ENCODE results near the gene ANGPTL7.

Gene ANGPTL7

DNA sequence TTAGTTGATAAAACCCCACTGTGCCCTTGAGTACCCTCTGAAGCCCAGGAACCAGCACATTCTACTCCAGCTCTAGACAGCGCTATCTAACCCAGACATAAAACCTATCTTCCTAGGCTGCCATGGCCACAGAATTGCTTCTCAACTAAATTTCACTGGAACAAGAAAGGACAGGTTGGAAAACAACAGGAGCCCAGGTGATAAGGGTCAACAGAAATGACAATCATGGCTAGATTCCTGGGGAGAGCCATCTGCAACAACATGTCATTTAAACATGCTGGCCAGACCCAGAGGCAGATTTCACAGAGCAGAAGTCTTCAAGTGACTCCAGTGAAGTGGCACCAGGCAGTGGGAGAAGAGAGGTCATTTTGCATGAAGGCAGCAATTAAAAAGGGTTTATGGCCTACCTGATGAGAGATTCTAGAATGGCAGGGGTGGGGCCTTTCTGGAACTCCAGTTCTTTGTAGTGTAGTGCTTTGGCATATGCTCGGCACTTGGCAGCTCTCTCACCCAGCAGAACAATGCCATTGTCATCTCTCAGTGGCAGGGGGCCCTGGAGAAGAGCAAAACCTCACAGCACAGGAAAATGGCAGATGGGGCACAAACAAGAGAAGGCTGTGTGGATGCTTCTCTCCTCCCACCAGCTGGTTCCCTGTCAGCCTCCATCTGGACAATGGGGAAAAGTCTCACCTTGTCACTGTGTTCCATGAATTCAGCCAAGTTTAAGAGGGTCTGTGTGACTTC is 9.9 kb downstream of the ANGPTL7 start:
- FAIRE-seq (no peak), DNase-seq (ENCODE audit: insufficient read length, low spot score) (no peak)

DNA sequence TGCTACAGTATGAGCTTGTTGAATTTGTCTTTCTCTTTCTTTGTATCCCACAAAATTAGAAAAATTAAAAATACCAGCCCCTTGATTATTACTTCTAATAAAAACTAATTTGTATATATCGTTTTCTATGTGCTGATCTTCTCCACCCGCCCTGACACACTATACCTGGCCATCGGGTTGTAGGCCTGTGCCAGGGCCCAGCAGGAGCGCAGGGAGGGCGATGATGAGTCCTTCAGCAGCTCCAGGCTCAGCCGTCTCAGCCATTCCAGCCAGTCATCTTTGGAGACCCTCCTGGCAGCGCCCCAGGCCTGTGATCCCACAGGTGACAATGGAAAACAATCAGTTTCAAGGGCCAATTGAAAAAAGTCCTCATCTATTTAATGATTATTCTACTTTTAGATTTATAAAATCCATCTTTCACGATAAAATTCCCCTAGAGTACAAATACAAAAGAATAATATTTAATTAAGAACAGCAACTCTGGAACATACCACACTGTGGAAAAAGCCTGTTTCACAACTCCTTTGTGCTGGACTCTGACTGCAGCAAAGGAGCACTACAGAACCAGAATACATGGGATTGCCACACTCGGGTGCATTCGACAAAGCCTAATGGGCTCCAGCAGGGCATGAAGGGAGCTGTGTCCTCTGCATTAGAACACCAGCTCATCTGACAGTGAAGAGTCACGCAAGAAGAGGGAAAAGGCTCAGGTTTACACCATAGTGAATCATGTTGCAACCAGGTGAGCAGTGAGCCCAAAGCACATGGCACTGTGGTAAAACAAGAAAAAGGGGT is 15.4 kb downstream of the ANGPTL7 start:
- no peak for FAIRE-seq
- no peak for DNase-seq (ENCODE audit: insufficient read length, low spot score)

DNA sequence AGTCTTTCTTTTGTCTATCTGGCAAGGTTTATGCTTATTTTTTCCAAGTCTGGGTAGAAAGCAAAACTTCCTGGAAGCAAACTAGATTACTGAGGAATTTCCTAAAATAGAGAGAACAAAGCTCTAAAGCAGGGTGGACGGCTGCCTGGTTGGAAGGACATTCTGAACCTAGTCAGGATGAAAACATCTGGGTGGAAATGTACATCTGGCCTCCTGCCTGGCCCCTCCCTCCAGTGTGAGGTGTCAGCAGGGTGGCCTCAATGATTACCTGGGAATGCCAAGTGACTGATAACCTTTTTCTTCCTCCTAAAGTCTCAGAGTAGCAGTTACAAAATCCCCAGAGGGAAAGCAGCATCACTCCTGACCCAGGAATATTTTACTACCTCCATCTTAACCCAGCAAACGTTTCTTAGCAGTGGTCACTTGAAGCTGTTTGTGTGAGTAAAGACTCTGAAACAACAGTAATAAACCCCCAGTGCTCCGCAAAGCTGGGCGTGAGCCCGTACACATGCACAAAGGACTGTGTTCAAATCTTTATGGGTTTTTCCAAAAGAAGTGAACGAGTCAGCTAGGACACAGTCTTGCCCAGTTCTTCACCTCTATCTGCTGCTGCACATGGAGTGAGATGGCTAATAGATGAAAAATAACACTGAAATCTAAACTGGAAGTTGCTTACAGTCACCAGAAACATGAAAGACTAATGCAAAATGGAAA is 18.9 kb downstream of the ANGPTL7 start:
- FAIRE-seq, result no peak
- DNase-seq (ENCODE audit: insufficient read length, low spot score), result no peak

DNA sequence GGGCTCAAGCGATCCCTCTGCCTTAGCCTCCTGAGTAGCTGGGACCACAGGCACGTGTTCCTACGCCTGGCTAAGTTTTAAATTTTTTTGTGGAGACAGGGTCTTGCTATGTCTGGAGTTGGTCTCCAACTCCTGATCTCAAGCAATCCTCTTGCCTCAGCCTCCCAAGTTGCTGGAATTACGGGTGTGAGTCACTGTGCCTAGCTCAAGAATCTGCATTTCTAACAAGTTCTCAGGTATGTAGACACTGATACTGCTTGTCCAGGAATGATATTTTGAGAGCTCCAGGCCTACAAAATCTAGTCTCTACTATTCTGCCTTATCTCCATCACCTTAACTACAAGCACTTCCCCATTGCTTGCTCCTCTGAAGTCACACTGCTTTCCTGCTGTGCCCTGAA is 22.3 kb downstream of the ANGPTL7 start:
- DNase-seq (ENCODE audit: insufficient read length, low spot score), result no peak
- FAIRE-seq, result no peak

DNA sequence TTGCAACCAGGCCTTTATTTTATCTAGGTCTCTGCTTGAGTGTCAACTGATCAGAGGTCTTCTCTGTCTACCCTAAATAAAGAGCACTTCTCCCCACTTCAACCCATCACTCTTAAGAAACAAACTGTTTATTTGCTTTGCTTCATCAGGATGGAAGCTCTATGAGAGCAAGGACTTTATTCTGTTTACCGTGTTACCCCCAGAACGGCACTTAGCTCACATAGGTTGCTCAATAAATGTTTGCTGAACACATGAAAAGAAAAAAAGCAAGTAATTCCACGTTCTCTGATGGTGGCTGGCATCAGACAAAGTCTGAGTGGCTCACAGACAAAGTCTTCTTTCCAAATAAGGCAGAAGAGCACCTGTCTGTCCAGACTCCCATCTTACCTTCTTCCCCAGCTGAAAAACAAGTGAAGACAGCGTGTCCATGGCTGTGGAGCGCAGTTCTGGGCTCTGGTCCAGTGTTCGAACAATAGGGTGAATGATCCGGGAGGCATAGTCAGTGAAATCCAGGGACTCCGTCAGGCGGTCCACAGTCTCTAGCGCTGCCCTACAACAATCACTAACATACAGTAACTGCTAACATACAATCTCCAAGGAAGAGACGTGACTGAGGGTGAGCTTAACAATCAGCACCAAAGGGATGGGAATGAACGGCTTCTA is 22.9 kb downstream of the ANGPTL7 start:
- FAIRE-seq, result no peak
- no peak for DNase-seq (ENCODE audit: insufficient read length, low spot score)

DNA sequence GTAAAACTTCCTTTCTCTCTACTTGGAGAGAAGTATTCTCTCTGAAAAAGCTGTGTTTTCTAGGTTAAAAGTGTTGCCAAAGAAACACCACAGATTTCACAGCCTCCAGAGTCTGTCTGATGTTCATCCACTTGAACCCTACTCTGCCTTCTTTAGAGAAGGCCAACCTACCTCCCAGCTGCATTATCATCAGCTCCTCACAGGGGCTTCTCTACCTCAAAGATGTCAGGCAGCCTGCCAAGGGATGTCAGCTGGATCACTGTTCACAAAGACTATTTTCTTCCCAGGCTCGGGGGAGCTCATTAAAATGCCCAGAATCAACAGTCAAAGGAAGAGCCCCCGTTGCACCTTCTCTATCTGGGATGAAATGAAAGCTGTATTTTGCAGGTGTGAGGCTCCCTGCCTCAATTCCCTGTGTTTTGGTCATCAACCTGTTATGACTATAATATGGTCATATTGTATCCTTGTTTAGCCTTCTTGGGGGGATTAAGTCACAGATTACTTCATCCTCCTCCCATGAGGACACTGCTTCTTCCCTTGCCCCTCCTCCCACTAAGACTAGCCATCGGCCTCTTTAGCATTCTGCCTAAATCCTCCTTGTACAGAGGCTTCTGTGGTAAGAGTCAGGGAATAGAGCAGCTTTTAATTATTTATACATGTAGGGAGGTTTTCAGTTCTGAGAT is 25.7 kb downstream of the ANGPTL7 start:
- DNase-seq (ENCODE audit: insufficient read length, low spot score) (no peak), FAIRE-seq (no peak)

DNA sequence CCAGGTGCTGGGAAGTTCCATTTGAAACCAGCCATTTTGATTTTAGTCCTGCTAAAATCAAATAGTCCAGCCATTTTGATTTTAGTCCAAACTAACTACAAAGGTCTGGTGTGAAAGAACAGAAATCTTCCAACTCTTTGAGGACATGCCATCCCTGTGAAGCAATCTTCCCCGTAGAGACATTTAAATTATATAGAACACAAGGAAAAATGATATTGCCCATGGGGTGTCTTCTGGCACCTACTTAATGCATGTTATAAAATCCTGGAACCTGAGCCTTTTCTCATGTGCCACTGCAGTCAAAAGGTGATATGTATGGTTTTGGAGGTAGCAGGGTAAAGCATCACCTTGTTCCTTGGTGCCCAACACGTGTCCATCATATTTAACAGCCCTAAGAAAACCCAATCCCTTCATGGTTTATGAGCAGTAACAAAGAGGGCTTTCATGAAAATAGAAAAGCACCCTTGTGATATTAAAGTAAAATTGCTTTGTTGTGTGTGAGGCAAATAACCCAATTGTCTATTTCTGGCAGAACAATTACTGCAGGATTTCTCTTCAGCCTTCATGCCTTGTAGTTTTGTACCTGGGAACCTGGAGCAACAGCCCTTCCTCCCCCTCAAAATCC is 26.3 kb downstream of the ANGPTL7 start:
- no peak for DNase-seq (ENCODE audit: insufficient read length, low spot score)

DNA sequence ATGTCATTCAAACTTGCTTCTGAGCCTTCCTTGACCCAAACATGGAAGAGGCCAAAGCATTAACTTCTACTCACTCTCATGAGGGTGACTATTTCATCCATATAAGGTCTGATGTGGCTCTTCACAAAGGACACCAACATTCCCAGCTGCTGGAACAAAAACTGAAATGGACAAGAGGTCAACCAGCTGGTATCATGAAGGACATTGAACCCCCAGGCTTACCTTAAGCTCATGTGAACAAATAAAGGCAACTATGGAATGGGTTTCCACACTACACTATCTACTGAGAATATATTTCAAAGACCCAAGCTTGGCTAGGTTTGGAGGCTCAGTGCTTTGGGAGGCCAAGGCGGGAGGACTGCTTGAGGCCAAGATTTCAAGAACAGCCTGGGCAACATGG is 26.9 kb downstream of the ANGPTL7 start:
- no peak for DNase-seq (ENCODE audit: insufficient read length, low spot score)
- FAIRE-seq, result no peak

More for the DNA sequence above, 26.3 kb downstream of the ANGPTL7 start:
- FAIRE-seq, result no peak

DNA sequence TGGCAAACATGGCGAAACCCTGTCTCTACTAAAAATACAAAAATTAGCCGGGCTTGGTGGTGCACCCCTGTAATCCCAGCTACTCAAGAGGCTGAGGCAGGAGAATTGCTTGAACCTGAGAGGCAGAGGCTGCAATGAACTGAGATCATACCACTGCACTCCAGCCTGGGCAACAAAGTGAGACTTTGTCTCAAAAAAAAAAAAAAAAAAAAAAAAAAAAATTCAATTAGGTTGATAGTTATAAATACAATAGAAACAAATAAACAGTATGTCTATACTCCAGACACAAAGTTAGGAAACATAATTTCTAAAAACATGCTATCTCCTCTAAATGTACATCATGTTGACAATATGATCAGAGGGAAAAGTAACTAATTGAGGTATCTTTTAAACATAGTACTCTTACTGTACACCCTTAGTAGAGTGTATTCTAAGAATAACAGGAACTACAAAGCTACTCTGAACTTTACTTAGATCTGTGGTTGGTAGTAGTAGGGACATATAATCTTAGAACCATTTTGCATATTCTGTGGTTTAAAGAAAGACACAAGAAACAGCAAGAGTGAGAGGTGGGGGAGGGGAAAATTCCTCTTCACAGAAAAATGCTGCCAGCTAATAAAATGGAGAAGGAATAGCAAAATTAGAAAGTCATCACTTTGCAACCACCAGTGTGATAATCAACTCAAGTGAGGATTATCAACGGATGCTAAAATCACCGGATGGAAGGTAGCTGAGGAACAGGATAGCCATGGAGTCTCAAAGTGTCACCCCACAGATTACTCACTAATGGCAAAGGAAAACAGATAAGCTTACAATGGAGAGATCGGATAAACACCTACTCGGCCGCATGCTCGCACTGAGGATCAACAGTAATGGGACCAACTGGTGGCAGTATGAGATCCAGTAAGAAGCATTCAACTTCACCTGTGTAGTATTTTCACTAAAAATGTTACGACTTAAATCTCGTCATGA is 38.2 kb downstream of the ANGPTL7 start:
- FAIRE-seq, result no peak
- DNase-seq (ENCODE audit: insufficient read length, low spot score), result no peak

DNA sequence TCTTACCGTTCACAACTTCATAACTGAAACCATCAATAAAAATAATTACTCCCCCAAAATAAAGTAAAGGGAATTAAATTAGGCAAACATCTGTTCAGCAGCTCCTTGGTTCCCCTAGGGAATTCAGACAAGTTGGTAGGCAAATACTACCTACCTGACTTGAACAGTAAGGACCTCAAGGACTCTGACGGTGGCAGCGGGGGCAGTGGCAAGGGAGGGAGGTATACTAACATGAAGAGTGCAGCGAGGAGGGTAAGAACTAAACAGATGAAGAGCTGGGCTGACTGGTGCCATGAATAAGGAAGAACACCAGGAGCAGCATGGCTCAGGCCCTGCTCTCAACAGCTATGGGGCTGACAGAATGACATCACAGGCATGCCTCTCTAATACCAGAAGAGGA is 40.0 kb downstream of the ANGPTL7 start:
- FAIRE-seq, result no peak
- DNase-seq (ENCODE audit: insufficient read length, low spot score), result no peak

DNA sequence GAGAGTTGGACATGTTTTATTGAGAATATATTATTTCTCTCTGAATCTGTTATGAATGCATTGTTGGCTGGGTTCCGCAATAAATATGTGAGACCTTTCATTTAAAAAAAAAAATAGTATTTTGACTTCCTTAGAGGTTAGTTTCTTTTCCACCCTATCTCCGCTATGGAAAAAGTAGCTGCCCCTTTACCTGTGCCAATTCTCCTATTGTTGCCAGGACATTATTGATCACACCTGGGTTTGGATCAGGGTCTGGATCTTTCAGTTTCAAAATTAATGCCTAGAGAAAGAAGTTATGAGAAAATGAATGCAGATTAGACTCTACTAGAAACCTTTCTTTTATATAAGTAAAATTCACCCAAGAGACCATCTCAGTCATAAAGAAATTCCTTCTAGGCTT is 44.1 kb downstream of the ANGPTL7 start:
- no peak for DNase-seq (ENCODE audit: insufficient read length, low spot score)
- no peak for FAIRE-seq

DNA sequence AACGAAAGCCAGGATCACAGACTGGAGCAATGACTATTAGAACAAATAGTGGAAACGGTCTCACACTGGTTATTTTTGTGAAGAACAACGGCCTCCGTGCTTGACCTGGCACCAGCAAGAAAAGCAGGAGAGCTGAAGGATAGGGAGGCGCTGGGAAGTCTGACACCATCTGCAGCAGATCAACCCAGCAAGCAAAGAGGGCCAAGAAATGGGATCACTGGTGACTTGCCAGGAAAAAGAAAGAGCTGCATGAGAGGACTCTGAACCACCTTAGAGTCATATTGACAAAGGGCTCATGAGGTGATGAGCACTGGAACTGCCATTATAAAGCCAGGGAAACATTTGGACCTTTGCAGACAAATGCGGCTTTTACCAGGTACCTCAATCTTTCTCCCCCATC is 48.2 kb downstream of the ANGPTL7 start:
- DNase-seq (ENCODE audit: insufficient read length, low spot score) (no peak), FAIRE-seq (no peak)

DNA sequence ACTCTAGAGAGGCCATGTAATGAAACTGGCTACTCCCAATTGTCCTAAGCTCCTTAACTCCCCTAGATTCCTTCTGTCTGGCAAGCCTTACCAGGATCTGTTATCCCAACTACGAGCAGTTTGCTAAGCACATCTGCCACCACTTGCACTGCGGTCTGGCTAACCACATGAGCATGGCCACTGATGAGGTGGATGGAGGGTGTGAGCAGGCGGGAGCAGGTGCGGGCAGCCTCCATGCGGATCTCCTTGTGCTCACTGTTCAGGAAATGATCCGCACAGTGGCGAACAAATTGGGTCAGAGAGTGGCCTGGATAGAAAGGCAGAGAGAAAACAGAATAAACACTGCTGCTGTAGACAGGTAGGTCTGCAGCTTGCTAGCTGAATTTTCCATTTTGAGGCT is 49.2 kb downstream of the ANGPTL7 start:
- DNase-seq (ENCODE audit: insufficient read length, low spot score), result no peak
- no peak for FAIRE-seq

DNA sequence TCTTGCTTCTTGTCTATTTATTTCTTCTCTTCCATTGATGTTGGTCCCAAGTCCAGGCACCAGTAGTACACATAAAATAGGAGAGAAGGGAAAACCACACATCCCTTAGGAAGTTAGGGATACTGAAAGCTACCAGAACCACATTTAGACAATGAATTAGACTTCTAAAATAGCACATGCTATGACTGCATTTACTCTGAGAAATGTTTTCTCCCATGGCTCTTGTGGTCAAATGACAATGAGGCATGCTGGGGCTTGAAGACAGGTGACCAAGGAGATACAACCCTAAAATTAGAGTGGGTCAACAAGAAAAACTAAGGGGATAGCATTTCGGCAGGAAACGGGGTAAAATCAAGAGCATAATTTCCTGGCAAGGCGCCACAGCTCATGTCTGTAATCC is 56.1 kb downstream of the ANGPTL7 start:
- FAIRE-seq (no peak), DNase-seq (ENCODE audit: insufficient read length, low spot score) (no peak)

All from HTR-8/SVneo (cell line).